CD14-positive monocyte (primary cell): ENCODE results near the gene MFN2. TPM values are rescaled to one million over a fixed set of nuclear protein-coding genes. Genes with fewer than 3 reads are reported as not detected.

Experiments used
- DNase-seq, 3 donors: peaks; one replicate each; pipeline ENCODE4 v3.0.0-alpha.2; 2011 to 2022
- H2AFZ ChIP-seq: 2 replicates; pipeline ENCODE4 v1.6.0; 2012; ENCODE audit warnings: mild to moderate bottlenecking, low read depth, low read length, inconsistent platforms; ENCODE audit not compliant: insufficient read depth, poor library complexity, severe bottlenecking
- H3K27ac ChIP-seq, 2 donors: 1 replicate in 1 of 2; 2 replicates in 1 of 2; pipeline ENCODE4 v1.5.1; 2012 to 2013; ENCODE audit warnings: low read length in 2 of 2, control low read depth in 1 of 2, inconsistent platforms in 1 of 2, low read depth in 1 of 2, mild to moderate bottlenecking in 1 of 2
- H3K27me3 ChIP-seq, 2 donors: one replicate each; pipeline versions ENCODE4 v1.6.0 to v1.6.1; 2011 to 2013; ENCODE audit warnings: low read length in 2 of 2; ENCODE audit not compliant: control insufficient read depth in 2 of 2, insufficient read depth in 2 of 2
- H3K36me3 ChIP-seq, 2 donors: replicated peaks in 1 of 2; 1 replicate in 1 of 2; 2 replicates in 1 of 2; pipeline versions ENCODE4 v1.5.1 to v1.6.1; 2012 to 2013; ENCODE audit warnings: low read length in 2 of 2, control low read depth in 1 of 2, inconsistent platforms in 1 of 2, mild to moderate bottlenecking in 1 of 2; ENCODE audit not compliant: insufficient read depth in 2 of 2, control insufficient read depth in 1 of 2
- H3K4me1 ChIP-seq, 2 donors: 1 replicate in 1 of 2; 2 replicates in 1 of 2; pipeline versions ENCODE4 v1.5.1 to v1.6.1; 2012 to 2013; ENCODE audit warnings: low read length in 2 of 2, control low read depth in 1 of 2, inconsistent platforms in 1 of 2, mild to moderate bottlenecking in 1 of 2, moderate library complexity in 1 of 2; ENCODE audit not compliant: insufficient read depth in 2 of 2, control insufficient read depth in 1 of 2
- H3K4me2 ChIP-seq: replicated peaks from 2 replicates; pipeline ENCODE3; 2012; ENCODE audit warnings: low read length, moderate library complexity, mild to moderate bottlenecking; ENCODE audit not compliant: poor library complexity, severe bottlenecking; ENCODE audit errors: extremely low read depth
- H3K4me3 ChIP-seq, 3 experiments: fragments of 200-600 bp in 1 of 3; sonication (generic) in 1 of 3; replicated peaks in 1 of 3; 1 replicate in 2 of 3; 2 replicates in 1 of 3; pipeline ENCODE4 v1.5.1; 2011 to 2013; ENCODE audit warnings: low read length in 3 of 3, mild to moderate bottlenecking in 3 of 3, control low read depth in 2 of 3, low read depth in 2 of 3, inconsistent platforms in 1 of 3, moderate library complexity in 1 of 3
- H3K79me2 ChIP-seq: 2 replicates; pipeline ENCODE4 v1.6.0; 2012; ENCODE audit warnings: mild to moderate bottlenecking, control low read depth, inconsistent platforms, low read length, moderate library complexity; ENCODE audit not compliant: insufficient read depth
- H3K9ac ChIP-seq: 2 replicates; pipeline ENCODE4 v1.6.0; 2017; ENCODE audit warnings: low read length, mild to moderate bottlenecking; ENCODE audit not compliant: insufficient read depth, poor library complexity, severe bottlenecking
- H3K9me3 ChIP-seq, 2 donors: replicated peaks in 1 of 2; 1 replicate in 1 of 2; 2 replicates in 1 of 2; pipeline versions ENCODE4 v1.5.1 to v1.6.1; 2012 to 2013; ENCODE audit warnings: low read length in 2 of 2, control low read depth in 1 of 2; ENCODE audit not compliant: control insufficient read depth in 1 of 2, insufficient read depth in 1 of 2
- H4K20me1 ChIP-seq: 2 replicates; pipeline ENCODE4 v1.6.0; 2012; ENCODE audit warnings: mild to moderate bottlenecking, low read length, control low read depth, moderate library complexity; ENCODE audit not compliant: insufficient read depth
- H3K27ac Mint-ChIP-seq, 7 donors: one replicate each; pipeline ENCODE4 v1.8.0; 2020; ENCODE audit warnings: mild to moderate bottlenecking in 7 of 7, mixed read lengths in 7 of 7, moderate library complexity in 6 of 7, inconsistent platforms in 2 of 7
- H3K27me3 Mint-ChIP-seq, 3 donors: one replicate each; pipeline ENCODE4 v1.8.0; 2021 to 2022; ENCODE audit warnings: low read depth in 3 of 3, mild to moderate bottlenecking in 3 of 3, mixed read lengths in 3 of 3, moderate library complexity in 3 of 3, inconsistent platforms in 1 of 3
- H3K36me3 Mint-ChIP-seq, 2 donors: one replicate each; pipeline ENCODE4 v1.8.0; 2020; ENCODE audit warnings: mixed read lengths in 2 of 2, inconsistent platforms in 1 of 2, mild to moderate bottlenecking in 1 of 2
- H3K4me1 Mint-ChIP-seq: one replicate; pipeline ENCODE4 v1.8.0; 2020; ENCODE audit warnings: mild to moderate bottlenecking, mixed read lengths
- H3K4me3 Mint-ChIP-seq, 2 donors: one replicate each; pipeline ENCODE4 v1.8.0; 2020; ENCODE audit warnings: mild to moderate bottlenecking in 2 of 2, mixed read lengths in 2 of 2, moderate library complexity in 1 of 2
- H3K9me3 Mint-ChIP-seq, 7 donors: one replicate each; pipeline ENCODE4 v1.8.0; 2020 to 2022; ENCODE audit warnings: mixed read lengths in 7 of 7, mild to moderate bottlenecking in 6 of 7, moderate library complexity in 6 of 7, inconsistent platforms in 2 of 7
- WGBS: methylation state at CpG from one replicate; pipeline ENCODE4 v1.1.5; 2013; ENCODE audit warnings: missing lambda C conversion rate; ENCODE audit not compliant: insufficient coverage; 5-methylcytosine and 5-hydroxymethylcytosine counted together
- intact Hi-C, 2 donors: fragments of 100-400 bp; cut with micrococcal nuclease; formaldehyde crosslinking; loops; one replicate each; pipeline versions ENCODE4 v1.15.0 to v1.15.1; 2023
- polyA plus RNA-seq, 3 donors: library from polyadenylated mRNA; depleted of rRNA in 1 of 3; unstranded in 2 of 3; stranded (reverse) in 1 of 3; fragments of 300-500 nt in 2 of 3; fragments of >200 nt in 1 of 3; fragmentation: Illumina TruSeq in 2 of 3; gene quantifications; 1 replicate in 2 of 3; 2 replicates in 1 of 3; pipeline ENCODE4 v1.2.3, GENCODE V29; 2012 to 2021
- TF ChIP-seq, protein P1 (sequence below): fragments of 200-600 bp; IDR thresholded peaks from one replicate; pipeline ENCODE4 v1.8.0; 2022; ENCODE audit warnings: antibody characterized with exemption, mild to moderate bottlenecking

MFN2 gene
- polyA plus RNA-seq, 3 donors, result 26.3 to 35.8 (median 30.3) TPM

DNA sequence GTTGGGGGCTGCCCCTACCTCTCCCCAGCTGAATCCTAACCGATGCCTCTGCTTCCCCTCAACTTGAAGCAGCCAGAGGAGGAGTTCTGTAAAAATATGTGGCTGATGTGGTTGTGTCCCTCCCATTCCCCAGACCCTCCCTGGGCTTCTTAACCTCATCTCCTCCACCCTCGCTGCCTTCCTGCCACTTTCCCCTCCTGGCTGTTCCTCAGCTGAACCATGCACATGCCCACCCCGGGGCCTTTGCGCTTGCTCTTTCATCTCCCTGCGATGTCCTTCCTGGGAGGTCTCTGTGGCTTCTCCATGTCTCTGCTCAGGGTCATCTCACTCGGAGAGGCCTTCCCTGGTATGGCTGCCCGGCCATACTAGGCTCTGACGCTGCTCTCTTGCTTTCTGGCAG is 48.0 kb downstream of the MFN2 start:
- no peak overlapping the region for H3K27ac ChIP-seq
- H3K4me2 ChIP-seq, result no peak overlapping the region
- Mint-ChIP-seq H3K27ac (peak overlapping the region in 3 of 7 donors; percentile 54 to 66 (median 61)), H3K4me3 (no peak overlapping the region), H3K9me3 (no peaks in the 10 kb centered on the region), H3K36me3 (peaks cover 77 to 99% of the 10 kb centered on the region in 2 donors), H3K27me3 (peaks cover 0 to 1% (median 0%) of the 10 kb centered on the region in 3 donors), H3K4me1 (no peaks in the 10 kb centered on the region)
- H3K9ac ChIP-seq, result no peak overlapping the region
- peaks cover 80 to 94% of the 10 kb centered on the region in 2 donors for H3K36me3 ChIP-seq
- H3K79me2 ChIP-seq, result peaks cover 7% of the 10 kb centered on the region
- WGBS, result 91% methylated on average over 7 of the region's 8 CpGs
- H3K4me3 ChIP-seq, result no peak overlapping the region
- H3K4me1 ChIP-seq, result no peaks in the 10 kb centered on the region
- no peak overlapping the region for H2AFZ ChIP-seq
- no peak for DNase-seq
- H4K20me1 ChIP-seq, result peaks cover 51% of the 10 kb centered on the region
- intact Hi-C loops, result no loop called here
- TF ChIP-seq, protein P1, sequence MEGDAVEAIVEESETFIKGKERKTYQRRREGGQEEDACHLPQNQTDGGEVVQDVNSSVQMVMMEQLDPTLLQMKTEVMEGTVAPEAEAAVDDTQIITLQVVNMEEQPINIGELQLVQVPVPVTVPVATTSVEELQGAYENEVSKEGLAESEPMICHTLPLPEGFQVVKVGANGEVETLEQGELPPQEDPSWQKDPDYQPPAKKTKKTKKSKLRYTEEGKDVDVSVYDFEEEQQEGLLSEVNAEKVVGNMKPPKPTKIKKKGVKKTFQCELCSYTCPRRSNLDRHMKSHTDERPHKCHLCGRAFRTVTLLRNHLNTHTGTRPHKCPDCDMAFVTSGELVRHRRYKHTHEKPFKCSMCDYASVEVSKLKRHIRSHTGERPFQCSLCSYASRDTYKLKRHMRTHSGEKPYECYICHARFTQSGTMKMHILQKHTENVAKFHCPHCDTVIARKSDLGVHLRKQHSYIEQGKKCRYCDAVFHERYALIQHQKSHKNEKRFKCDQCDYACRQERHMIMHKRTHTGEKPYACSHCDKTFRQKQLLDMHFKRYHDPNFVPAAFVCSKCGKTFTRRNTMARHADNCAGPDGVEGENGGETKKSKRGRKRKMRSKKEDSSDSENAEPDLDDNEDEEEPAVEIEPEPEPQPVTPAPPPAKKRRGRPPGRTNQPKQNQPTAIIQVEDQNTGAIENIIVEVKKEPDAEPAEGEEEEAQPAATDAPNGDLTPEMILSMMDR, result no peak
- H3K27me3 ChIP-seq, result no peaks in the 10 kb centered on the region
- H3K9me3 ChIP-seq, result no peaks in the 10 kb centered on the region

DNA sequence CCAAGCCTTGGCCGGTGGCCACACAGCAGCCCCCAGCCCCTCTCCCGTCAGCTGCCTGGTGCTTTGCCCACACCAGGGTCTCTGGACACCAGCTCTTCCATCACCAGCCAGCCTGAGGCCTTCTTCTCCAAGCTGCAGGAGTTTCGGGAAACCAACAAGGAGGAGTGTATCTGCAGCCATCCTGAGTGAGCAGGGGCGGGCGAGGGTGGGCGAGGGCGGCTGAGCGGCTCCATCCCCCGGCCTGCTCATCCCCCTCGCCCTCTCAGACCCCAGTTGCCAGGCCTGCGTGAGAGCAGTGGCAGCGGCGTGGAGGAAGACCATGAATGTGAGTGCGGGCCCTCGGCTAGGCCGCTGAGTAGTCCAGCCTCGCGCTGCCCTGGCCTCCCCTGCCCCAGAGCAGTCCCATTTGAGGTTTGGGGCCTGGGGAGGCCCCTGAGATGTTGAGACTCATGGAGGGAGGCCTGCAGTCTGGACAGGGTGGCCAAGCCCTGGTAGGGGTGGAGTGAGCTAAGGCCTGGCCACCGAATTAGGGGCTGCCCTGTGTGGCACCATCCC is 48.8 kb downstream of the MFN2 start:
- H3K4me3 ChIP-seq, result no peak overlapping the region
- Mint-ChIP-seq H3K9me3 (no peaks in the 10 kb centered on the region), H3K4me3 (no peak overlapping the region), H3K36me3 (peaks cover 74 to 91% of the 10 kb centered on the region in 2 donors), H3K27ac (no peak overlapping the region), H3K27me3 (peaks cover 0 to 1% (median 0%) of the 10 kb centered on the region in 3 donors), H3K4me1 (no peaks in the 10 kb centered on the region)
- H3K79me2 ChIP-seq, result peaks cover 6% of the 10 kb centered on the region
- TF ChIP-seq, protein P1, result no peak
- no peak overlapping the region for H2AFZ ChIP-seq
- H3K4me2 ChIP-seq, result no peak overlapping the region
- WGBS, result 96% methylated on average over 18 of the region's 19 CpGs
- DNase-seq, result no peak
- no peaks in the 10 kb centered on the region for H3K27me3 ChIP-seq
- intact Hi-C loops, result no loop called here
- H3K36me3 ChIP-seq, result peaks cover 76 to 89% of the 10 kb centered on the region in 2 donors
- no peaks in the 10 kb centered on the region for H3K9me3 ChIP-seq
- H3K27ac ChIP-seq, result no peak overlapping the region
- no peaks in the 10 kb centered on the region for H3K4me1 ChIP-seq
- peaks cover 51% of the 10 kb centered on the region for H4K20me1 ChIP-seq
- no peak overlapping the region for H3K9ac ChIP-seq
